DOHH2 (cell line): ENCODE measurements around the gene SLC35F4.

Experiments
- H3F3A ChIP-seq: fragments of 200-600 bp; sonication (generic), shearing (Covaris generic); 2 replicates; pipeline ENCODE4 v1.6.0; 2016; ENCODE audit warnings: antibody characterized with exemption, mild to moderate bottlenecking; ENCODE audit not compliant: control insufficient read depth, insufficient read depth
- H3K27ac ChIP-seq: fragments of 200-600 bp; sonication (generic); 2 replicates; pipeline ENCODE4 v1.5.1; 2014; ENCODE audit warnings: low read depth, mild to moderate bottlenecking, low read length, moderate library complexity
- H3K27me3 ChIP-seq: fragments of 200-600 bp; sonication (generic); 2 replicates; pipeline ENCODE4 v1.6.1; 2014; ENCODE audit warnings: mild to moderate bottlenecking, low read length, mixed read lengths; ENCODE audit not compliant: control insufficient read depth
- H3K36me3 ChIP-seq: fragments of 200-600 bp; sonication (generic); 2 replicates; pipeline ENCODE4 v1.6.1; 2014; ENCODE audit warnings: mild to moderate bottlenecking, low read length, moderate library complexity, mixed read lengths; ENCODE audit not compliant: control insufficient read depth
- H3K4me1 ChIP-seq: fragments of 200-600 bp; sonication (generic); 2 replicates; pipeline ENCODE4 v1.6.1; 2014; ENCODE audit warnings: mild to moderate bottlenecking, low read length, mixed read lengths; ENCODE audit not compliant: control insufficient read depth
- H3K4me2 ChIP-seq: fragments of 200-600 bp; sonication (generic); 2 replicates; pipeline ENCODE4 v1.6.0; 2014; ENCODE audit warnings: mild to moderate bottlenecking, low read length, moderate library complexity
- H3K4me3 ChIP-seq: fragments of 200-600 bp; sonication (generic); 2 replicates; pipeline ENCODE4 v1.5.1; 2014; ENCODE audit warnings: mild to moderate bottlenecking, low read length, mixed read lengths
- H3K79me2 ChIP-seq: fragments of 200-600 bp; sonication (generic); 2 replicates; pipeline ENCODE4 v1.6.1; 2014; ENCODE audit warnings: mild to moderate bottlenecking, low read length, mixed read lengths; ENCODE audit not compliant: control insufficient read depth
- H3K9me2 ChIP-seq: fragments of 200-600 bp; sonication (generic); replicated peaks from 2 replicates; pipeline ENCODE4 v1.6.1; 2014; ENCODE audit warnings: mild to moderate bottlenecking, low read length, mixed read lengths; ENCODE audit not compliant: control insufficient read depth
- H3K9me3 ChIP-seq: fragments of 200-600 bp; sonication (generic); 2 replicates; pipeline ENCODE4 v1.6.1; 2014; ENCODE audit warnings: antibody characterized with exemption, low read length, mixed read lengths; ENCODE audit not compliant: control insufficient read depth, insufficient read depth
- H4K20me1 ChIP-seq: fragments of 200-600 bp; sonication (generic); 2 replicates; pipeline ENCODE4 v1.6.0; 2014; ENCODE audit warnings: low read depth, mild to moderate bottlenecking, antibody characterized with exemption, low read length, moderate library complexity; ENCODE audit not compliant: control insufficient read depth, insufficient read depth
- EZH2phosphoT487 ChIP-seq: fragments of 200-600 bp; sonication (generic); IDR thresholded peaks from 2 replicates; pipeline ENCODE4 v1.6.1; 2017; ENCODE audit warnings: borderline replicate concordance, mild to moderate bottlenecking, antibody characterized with exemption, low read length, moderate library complexity, mixed read lengths
- TF ChIP-seq, protein P1 (sequence below): fragments of 200-600 bp; sonication (generic); IDR thresholded peaks from one replicate; pipeline ENCODE4 v1.5.1; 2014; ENCODE audit warnings: antibody characterized with exemption, mild to moderate bottlenecking, low read depth, low read length; ENCODE audit not compliant: poor library complexity, severe bottlenecking

The SLC35F4 gene

DNA sequence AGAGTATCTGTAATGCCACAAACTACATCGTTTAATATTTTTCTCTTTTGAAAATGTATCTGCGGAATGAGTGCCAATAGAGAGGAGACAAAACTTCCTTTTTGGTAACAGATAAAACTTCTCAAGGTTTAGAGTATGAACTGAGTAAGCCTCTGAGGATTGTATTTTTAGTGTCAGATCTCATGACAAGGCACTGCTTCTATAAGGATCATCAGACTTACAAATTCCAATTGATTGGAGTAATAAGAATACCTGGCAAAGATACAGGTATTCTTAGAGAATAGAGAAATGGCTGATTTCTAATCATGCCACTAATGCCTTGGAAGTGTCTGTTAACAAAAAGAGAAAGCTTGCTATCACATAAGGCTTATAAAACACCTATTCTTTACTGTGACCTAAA, 45.3 kb downstream of the SLC35F4 start:
- Histone ChIP-seq H3K4me2 (no peak overlapping the region), H3K27ac (no peak overlapping the region), H3K9me2 (no peaks in the 10 kb centered on the region), H3K79me2 (no peaks in the 10 kb centered on the region), H3K27me3 (no peaks in the 10 kb centered on the region; the same call in 1 of the 2 replicates), H3K9me3 (no peaks in the 10 kb centered on the region), H3K4me1 (no peaks in the 10 kb centered on the region), H3F3A (no peaks in the 10 kb centered on the region), H3K4me3 (no peak overlapping the region), H4K20me1 (no peaks in the 10 kb centered on the region), H3K36me3 (no peaks in the 10 kb centered on the region)
- TF ChIP-seq, protein P1, sequence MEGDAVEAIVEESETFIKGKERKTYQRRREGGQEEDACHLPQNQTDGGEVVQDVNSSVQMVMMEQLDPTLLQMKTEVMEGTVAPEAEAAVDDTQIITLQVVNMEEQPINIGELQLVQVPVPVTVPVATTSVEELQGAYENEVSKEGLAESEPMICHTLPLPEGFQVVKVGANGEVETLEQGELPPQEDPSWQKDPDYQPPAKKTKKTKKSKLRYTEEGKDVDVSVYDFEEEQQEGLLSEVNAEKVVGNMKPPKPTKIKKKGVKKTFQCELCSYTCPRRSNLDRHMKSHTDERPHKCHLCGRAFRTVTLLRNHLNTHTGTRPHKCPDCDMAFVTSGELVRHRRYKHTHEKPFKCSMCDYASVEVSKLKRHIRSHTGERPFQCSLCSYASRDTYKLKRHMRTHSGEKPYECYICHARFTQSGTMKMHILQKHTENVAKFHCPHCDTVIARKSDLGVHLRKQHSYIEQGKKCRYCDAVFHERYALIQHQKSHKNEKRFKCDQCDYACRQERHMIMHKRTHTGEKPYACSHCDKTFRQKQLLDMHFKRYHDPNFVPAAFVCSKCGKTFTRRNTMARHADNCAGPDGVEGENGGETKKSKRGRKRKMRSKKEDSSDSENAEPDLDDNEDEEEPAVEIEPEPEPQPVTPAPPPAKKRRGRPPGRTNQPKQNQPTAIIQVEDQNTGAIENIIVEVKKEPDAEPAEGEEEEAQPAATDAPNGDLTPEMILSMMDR = no peak
- no peak for TF ChIP-seq EZH2phosphoT487

DNA sequence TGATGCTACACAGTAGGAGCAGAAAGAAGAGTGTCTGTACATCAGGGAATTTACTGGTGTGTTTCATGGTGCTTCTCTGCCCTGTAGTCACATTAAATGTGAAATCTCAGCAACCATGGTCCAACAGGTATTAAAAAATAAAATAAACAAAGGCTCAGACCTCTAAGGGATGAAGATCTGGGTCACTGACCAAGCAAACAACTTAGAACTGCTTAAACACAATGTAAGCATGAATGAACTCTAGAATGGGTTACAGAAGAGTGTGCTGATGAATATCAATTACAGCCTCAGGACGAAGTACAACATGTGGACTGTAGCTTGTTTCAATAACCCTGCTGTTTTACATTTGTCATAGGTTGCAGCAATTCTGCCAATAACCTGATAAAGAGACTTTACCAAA, 47.4 kb downstream of the SLC35F4 start:
- TF ChIP-seq, protein P1 = no peak
- no peak for TF ChIP-seq EZH2phosphoT487
- no peaks in the 10 kb centered on the region for H4K20me1 ChIP-seq
- H3K4me2 ChIP-seq = no peak overlapping the region
- no peaks in the 10 kb centered on the region for H3K9me2 ChIP-seq
- no peaks in the 10 kb centered on the region for H3F3A ChIP-seq
- H3K4me3 ChIP-seq = no peak overlapping the region
- H3K79me2 ChIP-seq = no peaks in the 10 kb centered on the region
- no peaks in the 10 kb centered on the region for H3K4me1 ChIP-seq
- no peak overlapping the region for H3K27ac ChIP-seq
- no peaks in the 10 kb centered on the region for H3K9me3 ChIP-seq
- no peaks in the 10 kb centered on the region for H3K27me3 ChIP-seq
- no peaks in the 10 kb centered on the region for H3K36me3 ChIP-seq

DNA sequence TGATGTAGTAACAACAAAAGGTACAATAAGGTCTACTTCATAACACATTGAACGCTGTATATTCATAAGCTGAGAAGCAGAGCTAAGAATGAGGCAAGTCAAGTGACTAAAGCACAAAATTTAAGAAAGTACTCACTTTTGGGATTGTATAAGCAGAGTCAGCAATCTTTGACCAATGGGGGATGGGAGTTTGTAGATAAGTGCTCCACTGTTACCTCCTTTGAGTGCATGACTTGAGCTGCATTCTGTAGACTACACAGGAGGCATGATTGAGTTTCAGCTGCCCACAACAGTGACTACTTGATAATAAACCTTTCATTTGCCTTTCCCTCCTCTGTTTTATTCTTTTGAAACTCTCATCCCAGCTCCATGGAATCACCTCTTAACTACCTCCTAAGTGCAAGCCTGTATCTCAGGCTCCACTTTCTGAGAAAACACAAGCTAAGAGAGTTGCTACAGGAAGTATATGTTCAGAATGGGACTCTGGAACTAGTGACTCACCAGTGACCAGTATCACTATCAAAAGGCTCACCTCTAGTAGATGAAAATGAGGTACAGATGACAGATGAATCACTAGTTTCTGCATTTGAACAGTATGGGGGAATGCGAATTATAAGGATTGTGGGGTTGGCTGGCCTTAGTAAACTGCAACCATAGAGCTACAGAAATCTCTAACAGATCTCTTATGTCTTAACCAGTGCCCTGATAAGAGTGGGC, 49.2 kb downstream of the SLC35F4 start:
- Histone ChIP-seq H3K4me2 (no peak overlapping the region), H3K9me3 (no peaks in the 10 kb centered on the region), H3K27ac (no peak overlapping the region), H3F3A (no peaks in the 10 kb centered on the region), H3K4me3 (no peak overlapping the region), H3K4me1 (no peaks in the 10 kb centered on the region), H3K79me2 (no peaks in the 10 kb centered on the region), H3K36me3 (no peaks in the 10 kb centered on the region), H3K9me2 (no peaks in the 10 kb centered on the region), H4K20me1 (no peaks in the 10 kb centered on the region), H3K27me3 (no peaks in the 10 kb centered on the region)
- TF ChIP-seq, protein P1 = no peak
- no peak for TF ChIP-seq EZH2phosphoT487
